GM12892 (cell line): ENCODE measurements around the gene KLK14.

Experiments used
- DNase-seq: peaks from one replicate; pipeline ENCODE4 v3.0.0; 2011; ENCODE audit not compliant: insufficient read length
- FAIRE-seq: peaks from 2 replicates; lab custom pipeline; 2011; peaks lifted over from hg19 to GRCh38; lab: Jason Lieb, UNC
- POLR2A ChIP-seq: IDR thresholded peaks from 2 replicates; pipeline ENCODE4 v1.6.1; 2011; ENCODE audit warnings: low read depth, low read length, control low read depth
- POLR2AphosphoS5 ChIP-seq: IDR thresholded peaks from 2 replicates; pipeline ENCODE4 v1.6.1; 2011; ENCODE audit warnings: low read depth, low read length, control low read depth
- TAF1 ChIP-seq: IDR thresholded peaks from 2 replicates; pipeline ENCODE4 v1.6.1; 2011; ENCODE audit warnings: low read depth, mild to moderate bottlenecking, control low read depth, low read length, borderline replicate concordance

Gene KLK14

GRCh38 chr19:51122112-51122981 lies 39.7 kb upstream of the KLK14 start:
- DNase-seq (no peak), FAIRE-seq (no peak)
- TF ChIP-seq TAF1 (no peak), POLR2AphosphoS5 (no peak), POLR2A (no peak)

- DNase-seq (no peak), FAIRE-seq (no peak)
- no peak for TF ChIP-seq POLR2AphosphoS5
- TF ChIP-seq POLR2A: no peak
- no peak for TF ChIP-seq TAF1
Observed at GRCh38 chr19:51121257-51121656, 38.6 kb upstream of the KLK14 start.

- DNase-seq (no peak), FAIRE-seq (no peak)
- TF ChIP-seq POLR2AphosphoS5 (no peak), TAF1 (no peak), POLR2A (no peak)
Observed at GRCh38 chr19:51120160-51120559, 37.5 kb upstream of the KLK14 start.

- DNase-seq (no peak), FAIRE-seq (no peak)
- TF ChIP-seq TAF1 (no peak), POLR2A (no peak), POLR2AphosphoS5 (no peak)
Observed at GRCh38 chr19:51119611-51120010, 36.9 kb upstream of the KLK14 start.

GRCh38 chr19:51119101-51119500 lies 36.4 kb upstream of the KLK14 start:
- FAIRE-seq (no peak), DNase-seq (no peak)
- TF ChIP-seq POLR2A (no peak), POLR2AphosphoS5 (no peak), TAF1 (no peak)

GRCh38 chr19:51116736-51117286 lies 34.1 kb upstream of the KLK14 start:
- no peak for TF ChIP-seq TAF1
- TF ChIP-seq POLR2A: no peak
- no peak for TF ChIP-seq POLR2AphosphoS5
- FAIRE-seq (no peak), DNase-seq (no peak)

GRCh38 chr19:51114087-51114729 lies 31.5 kb upstream of the KLK14 start:
- DNase-seq (no peak), FAIRE-seq (no peak)
- TF ChIP-seq POLR2A (no peak), POLR2AphosphoS5 (no peak), TAF1 (no peak)

GRCh38 chr19:51111606-51112005 lies 28.9 kb upstream of the KLK14 start:
- FAIRE-seq: no peak
- no peak for TF ChIP-seq TAF1
- no peak for TF ChIP-seq POLR2AphosphoS5
- TF ChIP-seq POLR2A: no peak
- DNase-seq: no peak

- DNase-seq (no peak), FAIRE-seq (no peak)
- TF ChIP-seq TAF1: no peak
- TF ChIP-seq POLR2A: no peak
- TF ChIP-seq POLR2AphosphoS5: no peak
Observed at GRCh38 chr19:51110666-51110971, 27.9 kb upstream of the KLK14 start.

GRCh38 chr19:51108805-51109146 lies 26.1 kb upstream of the KLK14 start:
- no peak for DNase-seq
- no peak for FAIRE-seq
- TF ChIP-seq TAF1 (no peak), POLR2AphosphoS5 (no peak), POLR2A (no peak)

- peak; percentile 99 for FAIRE-seq
- TF ChIP-seq POLR2A (peak; percentile 67; the same call in 1 of the 2 replicates), POLR2AphosphoS5 (peak; percentile 67; the same call in 1 of the 2 replicates), TAF1 (0 out of 2 replicates have a peak, but pooled peaks have one; percentile 60)
Observed at GRCh38 chr19:51108066-51108804, 25.5 kb upstream of the KLK14 start, which contains the start of gene CTU1. Gene CTU1 (minus strand): TSS chr19:51108409. CDS start chr19:51104569, 3,840 bp downstream.

More at GRCh38 chr19:51108066-51108804, 25.5 kb upstream of the KLK14 start, which contains the start of gene CTU1:
- DNase-seq: peak; percentile 90
